Measurements from ENCODE around the gene ITK.

Gene ITK

DNA sequence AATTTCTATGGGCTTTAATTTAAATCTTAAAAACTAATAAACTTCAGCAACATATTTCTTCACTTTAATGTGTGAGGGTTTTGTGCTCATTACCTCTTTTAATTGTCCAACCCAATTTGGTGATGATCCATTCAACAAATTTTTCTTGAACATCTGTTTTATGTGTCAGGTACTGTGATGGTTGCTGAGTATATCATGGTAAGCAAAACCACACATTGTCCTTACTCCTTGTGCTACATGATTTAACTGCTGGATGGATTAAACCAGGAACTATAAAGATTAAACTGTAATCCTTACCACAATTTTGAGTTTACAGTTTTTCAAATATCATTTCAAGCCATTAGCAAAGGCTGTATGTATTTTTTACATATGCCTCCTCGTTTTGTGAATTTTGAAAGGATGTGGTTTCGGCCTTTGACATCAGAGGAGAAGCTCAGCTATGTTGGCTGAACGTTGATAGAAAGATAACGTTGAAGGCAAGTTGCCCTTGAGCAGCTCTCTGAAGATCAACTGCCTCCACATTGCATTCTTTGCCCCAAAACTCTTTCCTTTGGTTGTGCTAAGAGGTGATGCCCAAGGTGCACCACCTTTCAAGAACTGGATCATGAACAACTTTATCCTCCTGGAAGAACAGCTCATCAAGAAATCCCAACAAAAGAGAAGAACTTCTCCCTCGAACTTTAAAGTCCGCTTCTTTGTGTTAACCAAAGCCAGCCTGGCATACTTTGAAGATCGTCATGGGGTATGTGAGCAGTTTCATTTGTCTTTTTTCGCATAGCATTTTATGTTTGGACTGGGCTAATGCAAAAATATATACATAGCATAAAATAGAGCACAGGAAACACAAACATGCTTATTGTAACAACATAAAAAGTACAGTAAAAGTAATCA is at the start of gene ITK:
ITK (plus strand) TSS at position 467 of the 891 bp plus-strand sequence; CDS start at position 605, 138 bp downstream.
- DNase-seq = no peak

DNA sequence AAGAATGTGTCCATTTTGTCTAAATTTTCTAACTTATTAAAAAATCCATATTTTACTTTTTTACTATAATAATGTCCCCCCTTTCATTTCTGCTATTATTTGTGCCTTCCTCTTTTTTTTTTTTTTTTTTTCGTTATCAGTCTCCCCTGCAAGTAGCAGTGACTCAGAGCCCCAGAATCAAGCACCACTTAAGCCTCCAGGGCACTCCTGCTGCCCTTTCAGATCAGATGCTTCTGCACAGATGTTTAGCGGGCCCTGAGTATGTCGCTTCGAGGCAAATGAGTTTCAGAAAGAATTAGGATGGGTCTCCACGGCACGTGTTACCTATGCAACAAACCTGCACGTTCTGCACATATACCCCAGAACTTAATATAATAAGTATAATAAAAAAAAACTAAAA is 49.7 kb upstream of the ITK start:
- DNase-seq = peak; percentile 34

DNA sequence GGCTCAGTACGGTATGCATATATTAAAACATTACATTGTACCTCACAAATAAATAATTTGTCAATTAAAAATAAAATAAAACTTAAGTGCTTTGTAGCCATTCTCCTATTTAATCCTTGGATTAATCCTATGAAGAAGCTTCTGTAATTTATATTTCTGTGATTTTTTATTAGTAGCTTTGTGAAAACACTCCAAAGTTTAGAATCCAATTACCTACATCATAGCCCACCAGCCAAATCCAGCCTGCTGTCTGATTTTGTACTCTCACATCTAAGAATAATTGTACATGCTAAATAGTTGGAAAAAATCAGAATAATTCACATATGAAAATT is 48.4 kb upstream of the ITK start:
- DNase-seq = no peak

DNA sequence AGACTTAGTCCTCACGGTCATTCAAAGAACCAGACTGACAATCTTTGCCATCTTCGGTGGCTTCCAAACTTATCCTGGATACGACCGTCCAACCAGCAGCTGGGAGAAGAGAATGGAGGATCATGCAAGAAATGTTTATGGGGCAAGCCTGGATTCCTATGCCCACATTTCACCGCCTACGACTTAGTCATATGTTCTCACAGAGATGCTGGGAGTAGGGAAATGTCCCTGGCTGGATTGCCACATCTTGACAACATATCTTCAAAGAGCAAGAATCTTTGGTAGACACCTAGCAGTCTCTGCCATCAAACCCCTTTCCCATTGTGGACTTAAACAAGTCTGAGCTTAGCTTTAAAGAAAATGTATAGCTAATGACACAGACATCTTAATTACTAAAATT is 42.9 kb upstream of the ITK start:
- no peak for DNase-seq

DNA sequence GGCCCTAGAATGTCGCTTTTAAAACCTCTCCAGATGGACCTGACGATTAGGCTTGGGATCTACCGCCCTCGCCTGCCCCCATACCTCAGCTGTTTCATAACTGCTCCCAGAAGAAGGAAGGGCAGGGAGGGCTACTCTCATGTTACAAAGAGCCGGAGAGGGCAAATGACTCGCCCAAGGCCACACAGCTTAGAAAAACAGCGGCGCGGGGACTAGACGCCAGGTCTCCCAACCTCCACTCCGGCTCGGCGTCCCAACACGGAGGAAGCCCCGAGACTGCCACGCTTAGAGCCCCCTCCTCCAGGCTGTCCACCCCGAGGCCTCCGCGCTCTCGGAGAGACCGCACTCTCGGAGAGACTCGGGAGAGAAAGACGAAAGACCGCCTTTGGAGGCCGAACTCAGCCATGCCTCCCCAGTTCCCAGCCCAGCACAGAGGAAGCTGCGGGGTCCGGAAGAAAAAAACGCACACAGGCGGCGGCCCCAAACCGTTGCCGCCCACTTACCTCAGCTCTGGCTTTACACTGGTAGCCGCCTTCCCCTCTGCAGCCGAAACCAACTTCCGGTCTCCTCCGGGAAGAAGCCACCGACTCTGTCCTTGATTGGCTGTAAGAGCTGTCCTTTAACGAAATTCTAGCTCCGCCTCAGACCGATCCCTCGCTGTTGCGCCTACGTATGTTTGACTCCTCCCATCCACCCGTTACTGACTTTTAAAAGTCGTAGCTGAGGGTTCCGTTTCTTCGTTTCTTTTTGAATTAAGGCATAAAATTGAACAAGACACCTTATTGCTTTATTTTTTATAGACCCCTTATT is 38.1 kb upstream of the ITK start, which contains the start of gene MED7:
MED7 (minus strand) TSS at position 549 of the 810 bp plus-strand sequence. CDS start 3,434 bp downstream, outside the sequence.
- DNase-seq = peak; percentile 86

DNA sequence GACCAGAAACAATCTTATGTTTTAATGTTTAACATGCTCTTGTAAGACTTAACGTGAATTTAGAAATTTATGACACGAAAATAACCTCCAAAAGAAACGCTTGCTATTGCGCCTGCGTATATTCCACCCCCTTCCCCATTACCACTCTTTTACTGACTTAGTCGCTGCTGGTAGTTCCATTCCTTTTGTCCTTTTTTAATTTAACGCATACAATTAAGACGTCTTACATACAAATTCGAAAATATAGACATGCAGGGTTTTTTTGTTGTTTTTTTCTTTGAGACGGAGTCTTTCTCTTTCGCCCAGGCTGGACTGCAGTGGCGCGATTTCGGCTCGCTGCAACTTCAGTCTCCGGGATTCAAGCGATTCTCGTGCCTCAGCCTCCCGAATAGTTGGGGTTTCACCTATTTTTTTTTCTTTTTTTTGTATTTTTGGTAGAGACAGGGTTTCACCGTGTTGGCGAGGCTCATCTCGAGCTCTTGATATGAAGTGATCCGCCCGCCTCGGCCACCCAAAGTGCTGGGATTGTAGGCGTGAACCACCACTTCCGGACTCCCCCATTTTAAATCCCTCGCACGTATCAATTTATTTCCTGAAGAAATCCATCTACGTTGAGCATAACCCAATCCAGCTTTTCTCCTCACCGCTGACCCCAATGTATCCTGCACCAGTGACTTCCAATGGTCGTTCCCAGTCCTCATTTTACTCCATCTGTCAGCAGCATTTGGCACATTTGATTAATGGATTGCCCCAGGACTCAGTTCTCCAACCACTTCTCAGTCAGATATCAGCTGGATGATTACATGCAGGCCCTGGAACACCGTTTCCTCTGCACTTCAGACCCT is 37.3 kb upstream of the ITK start:
- no peak for DNase-seq

DNA sequence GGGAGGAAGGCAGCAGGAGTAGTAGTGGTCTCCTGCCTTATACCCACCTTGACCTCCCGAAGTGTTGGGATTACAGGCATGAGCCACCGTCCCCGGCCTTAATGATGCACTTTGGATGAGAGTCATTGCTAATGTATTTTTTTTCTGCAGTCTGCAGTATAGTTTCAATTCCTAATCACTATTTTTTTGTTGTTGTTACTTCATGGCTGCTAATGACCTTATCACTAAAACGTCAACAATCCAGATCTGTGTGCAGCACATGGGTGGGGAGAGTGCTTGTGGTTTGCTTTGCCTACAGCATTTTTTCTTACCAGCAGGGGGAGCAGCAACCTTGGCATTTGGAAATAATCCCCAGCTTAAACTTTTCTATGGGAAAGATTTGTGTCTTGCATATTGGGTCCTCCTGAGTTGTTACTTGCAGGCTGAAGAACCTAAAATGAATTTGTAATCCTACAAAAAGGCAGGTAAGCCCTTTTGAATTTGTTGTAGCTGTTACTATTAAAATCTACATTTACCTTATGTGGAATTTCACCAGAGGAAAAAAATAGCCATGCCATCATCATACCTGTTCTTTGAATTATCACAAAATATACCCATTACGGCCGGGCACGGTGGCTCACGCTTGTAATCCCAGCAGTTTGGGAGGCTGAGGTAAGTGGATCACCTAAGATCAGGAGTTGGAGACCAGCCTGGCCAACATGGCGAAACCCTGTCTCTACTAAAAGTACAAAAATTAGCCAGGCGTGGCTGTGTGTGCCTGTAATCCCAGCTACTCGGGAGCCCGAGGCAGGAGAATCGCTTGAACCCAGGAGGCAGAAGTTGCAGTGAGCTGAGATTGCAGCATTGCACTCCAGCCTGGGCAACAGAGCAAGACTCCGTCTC is 31.7 kb upstream of the ITK start:
- DNase-seq = no peak

DNA sequence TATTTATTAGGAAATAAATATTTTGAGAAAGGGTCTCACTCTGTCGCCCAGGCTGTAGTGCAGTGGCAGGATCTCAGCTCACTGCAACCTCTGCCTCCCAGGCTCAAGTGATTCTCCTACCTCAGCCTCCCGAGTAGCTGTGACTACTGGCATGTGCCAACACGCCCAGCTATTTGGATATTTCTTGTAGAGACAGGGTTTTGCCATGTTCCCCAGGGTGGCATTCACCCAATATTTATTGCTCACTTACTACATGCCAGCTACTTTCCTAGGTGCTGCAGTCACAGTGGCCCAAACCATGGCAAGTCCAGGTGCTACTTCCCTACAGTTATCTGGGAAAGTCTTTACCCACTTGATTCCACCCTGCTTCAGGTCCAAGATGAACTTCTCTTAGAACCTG is 29.6 kb upstream of the ITK start:
- no peak for DNase-seq

DNA sequence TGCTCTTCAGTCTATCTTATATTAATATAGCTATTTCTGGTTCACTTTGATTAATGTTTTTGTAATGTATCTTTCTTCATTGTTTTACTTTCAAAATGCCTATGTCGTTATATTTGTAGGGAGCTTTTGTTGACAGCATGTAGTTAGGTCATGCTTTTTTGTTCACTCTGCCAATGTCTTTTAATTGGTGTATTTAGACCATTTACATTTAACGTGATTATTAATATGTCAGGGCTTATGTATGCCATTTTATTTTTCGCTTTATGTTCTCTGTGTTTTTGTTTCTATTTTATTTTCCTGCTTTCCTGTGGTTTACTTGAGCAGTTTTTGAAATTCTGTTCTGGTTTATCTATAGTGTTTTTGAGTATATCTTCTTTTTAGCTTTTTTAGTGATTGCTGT is 25.3 kb upstream of the ITK start:
- no peak for DNase-seq

DNA sequence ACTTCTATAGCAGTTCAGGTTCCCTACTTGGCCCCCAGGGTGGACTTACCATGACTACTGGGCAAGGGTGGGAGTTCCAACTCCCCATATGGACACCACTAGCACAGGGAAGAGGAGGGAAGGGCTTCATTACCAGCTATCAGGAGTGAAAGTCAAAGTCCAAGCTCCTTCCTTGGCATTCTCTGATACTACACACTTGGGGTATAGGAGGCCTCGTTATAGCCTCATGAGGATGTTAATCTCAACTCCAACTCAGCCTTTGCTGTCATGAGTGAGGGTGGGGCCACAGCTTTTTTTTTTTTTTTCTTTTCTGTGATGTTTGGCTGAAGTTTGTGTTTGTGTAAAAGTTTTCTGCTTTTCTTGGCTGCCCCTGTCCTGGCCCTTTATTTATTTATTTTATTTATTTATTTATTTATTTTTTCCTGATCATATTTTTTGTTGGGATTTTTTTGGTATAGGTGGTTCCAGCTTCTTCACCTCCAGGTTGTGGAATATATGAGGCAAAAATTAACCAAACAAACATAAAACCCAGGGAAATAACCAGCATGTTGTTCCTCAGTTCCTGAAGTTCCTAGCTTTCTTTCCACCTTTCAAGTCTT is 23.2 kb upstream of the ITK start:
- no peak for DNase-seq

DNA sequence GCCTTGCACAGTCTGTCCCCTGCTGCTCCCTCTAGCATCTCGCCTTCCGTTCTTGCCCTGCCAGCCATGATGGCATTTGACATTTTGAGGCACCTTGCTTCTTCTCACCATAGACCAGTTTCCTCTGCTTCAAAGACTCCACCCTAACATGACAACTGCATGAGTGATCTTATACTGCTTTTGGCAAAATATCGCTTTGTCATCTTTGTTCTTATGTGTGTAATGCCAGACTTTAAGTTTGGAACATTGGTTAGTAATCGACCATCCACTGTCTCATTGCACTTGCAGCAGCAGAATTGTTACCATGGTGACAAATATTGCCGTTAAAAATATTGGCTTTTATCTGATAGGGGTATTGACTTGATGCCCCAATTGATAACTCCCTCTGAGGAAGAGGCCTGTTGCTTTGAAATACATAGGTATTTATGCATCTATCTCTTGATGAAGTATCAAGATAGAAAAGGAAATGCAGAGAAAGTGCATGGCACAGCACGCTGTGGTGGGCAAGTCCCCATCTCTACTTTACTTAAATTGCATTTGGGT is 21.4 kb upstream of the ITK start:
- DNase-seq = no peak

DNA sequence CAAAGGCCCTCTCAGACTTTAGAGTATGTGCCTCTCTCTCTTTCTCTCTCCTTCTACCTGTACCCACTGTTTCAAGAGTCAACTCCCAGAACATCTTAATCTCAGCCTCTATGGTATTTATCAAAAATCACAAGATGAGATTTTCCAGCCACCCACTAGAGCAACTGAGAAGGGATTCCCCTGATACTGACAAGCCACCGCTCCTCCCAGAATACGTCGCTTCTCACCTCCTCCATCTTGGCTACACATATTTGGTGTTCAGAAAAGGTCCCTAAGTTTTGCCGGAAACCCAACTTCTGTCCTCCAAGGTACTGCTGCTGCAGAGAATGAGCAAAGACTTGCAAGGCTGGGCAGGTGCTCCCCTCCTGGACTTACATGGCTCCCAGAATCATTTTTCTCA is 20.6 kb upstream of the ITK start:
- DNase-seq = no peak

DNA sequence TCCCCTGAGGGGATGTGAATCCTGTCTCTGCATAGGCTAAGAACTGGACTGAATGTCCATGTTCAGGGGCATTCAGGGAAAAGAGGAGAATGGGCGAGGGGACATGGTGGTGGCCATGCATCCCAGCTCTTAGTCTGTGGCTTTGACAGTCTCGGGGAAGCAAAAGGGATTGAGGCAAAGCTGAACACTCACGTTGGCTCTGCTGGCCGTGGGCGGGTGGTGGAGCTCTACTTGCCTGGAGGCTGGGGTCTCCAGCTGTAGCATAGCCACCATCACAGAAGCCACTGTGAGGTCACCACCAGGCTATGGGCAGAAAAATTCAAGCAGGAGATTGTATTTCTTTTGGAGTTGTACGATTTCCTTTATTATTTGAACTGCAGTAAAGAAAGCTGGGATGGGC is 18.6 kb upstream of the ITK start:
- no peak for DNase-seq

DNA sequence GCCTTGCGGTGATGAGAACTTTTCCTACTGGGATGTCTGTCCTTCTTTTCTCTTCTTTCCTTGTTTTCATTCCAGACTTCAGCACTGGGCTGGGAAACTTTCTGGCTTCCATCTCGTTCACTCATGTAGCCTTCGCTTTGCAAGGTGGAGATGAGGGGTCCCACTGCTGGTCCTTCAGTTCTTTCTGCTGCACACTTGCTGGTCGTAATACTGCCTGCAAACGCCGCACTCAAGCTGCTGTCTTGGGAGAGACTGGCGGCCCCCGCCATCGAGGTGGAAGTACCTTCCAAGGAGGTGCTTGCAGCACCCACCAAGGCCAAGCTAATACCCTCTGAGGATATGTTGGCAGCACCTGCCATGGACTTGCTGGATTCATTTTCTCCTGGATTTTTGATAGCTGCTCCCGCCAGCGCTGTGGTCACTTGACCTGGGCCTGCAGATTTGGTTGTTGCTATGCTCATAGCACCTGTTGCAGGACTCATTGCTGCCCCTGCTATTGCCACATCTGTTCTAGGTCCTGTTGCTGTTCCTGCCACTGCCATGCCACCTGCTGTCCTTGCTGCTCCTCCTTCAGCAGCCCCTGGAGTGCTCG is 17.6 kb upstream of the ITK start:
- DNase-seq = no peak

DNA sequence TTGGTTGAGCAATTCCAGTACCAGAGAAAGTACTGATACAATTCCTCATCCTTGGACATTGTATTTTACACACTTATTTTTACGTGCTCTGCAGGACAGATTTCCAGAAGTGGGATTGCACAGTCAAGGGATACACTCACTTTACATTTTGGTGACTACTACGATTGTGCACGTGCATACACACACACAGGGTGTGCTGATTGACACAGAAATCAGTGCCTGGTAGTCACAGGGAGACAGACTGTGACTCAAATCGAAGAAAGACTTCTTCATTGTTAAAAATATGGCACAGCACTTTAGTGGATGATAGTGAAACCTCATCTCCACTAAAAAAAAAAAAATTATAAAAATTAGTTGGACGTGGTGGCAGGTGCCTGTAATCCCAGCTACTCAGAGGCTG is 16.1 kb upstream of the ITK start:
- no peak for DNase-seq

DNA sequence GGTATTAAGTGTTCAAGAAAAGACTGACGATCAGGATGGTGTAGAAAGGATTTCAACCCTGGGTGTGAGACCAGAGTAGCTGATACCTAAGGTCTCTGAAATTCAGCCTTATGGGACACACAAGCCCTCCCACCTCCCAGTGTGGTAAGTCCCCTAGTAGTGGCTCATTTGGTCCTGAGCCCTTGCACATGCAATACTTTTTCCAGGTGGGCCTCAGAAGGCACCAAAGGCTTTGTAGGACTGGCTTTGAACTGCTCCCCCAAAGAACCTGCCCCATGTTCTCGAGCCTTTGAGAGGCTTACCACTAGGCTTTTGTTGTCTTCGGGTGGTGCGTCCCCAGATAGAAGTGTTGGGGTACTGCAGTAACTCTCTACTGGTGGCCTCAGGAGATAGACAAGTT is 15.4 kb upstream of the ITK start:
- no peak for DNase-seq

DNA sequence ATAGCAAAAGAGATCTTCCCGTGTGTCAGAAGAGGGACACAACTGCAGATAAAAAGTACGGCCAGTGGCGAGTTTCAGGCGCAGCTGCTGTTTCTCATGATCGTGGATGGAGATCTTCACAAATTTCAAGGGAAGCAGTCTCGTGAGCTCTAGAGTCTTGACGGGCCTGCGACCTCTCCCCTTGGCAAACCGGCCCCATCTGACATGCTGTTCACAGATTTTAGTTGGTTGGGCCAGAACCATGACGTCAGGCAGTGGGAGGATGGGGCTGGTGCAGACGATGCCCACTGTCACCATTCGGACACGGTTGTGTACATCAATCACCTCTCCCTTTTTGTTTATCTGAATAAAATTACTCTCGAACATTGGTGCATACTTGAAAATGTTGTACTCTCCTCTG is 15.0 kb upstream of the ITK start:
- DNase-seq = no peak

DNA sequence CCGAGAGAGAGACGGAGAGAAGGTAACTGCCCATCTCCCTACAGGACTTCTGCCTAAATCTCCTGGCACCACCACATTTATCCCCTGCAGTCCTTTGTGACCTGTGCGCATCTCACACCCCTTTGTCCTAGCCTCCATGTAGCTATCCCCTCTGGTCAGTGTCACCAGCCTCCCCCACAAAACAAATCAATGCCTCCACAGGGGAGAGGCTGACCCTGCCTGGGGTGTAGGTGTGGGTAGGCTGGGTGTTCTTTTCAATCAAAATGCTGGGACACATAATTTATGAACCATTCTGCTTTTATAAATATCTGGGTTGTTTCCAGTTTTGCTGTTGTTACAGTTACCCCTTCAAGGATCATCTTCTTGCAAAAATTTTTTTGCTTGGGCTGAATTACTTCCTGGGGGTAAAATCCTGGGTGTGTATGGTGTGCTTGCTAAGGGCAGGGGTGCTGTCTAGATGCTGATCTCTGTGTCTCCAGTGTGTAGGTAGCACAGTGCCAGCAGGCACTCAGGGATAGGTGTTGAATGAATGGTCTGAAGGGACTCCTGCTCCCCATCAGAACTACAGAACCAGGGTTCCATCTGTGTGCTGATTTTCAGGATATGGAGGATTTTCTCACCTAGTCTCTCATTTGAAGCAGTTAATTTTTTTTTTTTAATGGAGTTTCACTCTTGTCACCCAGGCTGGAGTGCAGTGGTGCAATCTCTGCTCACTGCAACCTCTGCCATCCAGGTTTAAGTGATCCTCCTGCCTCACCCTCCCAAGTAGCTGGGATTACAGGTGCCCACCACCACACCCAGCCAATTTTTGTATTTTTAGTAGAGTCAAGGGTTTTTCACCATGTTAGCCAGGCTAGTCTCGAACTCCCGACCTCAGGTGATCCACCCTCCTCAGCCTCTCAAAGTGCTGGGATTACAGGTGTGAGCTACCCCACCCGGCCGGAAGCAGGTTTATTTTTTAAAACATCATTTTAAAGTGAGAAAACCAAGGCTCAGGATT is 14.1 kb upstream of the ITK start, which contains the start of gene GARIN3:
GARIN3 (minus strand) TSS at position 51 of the 1,000 bp plus-strand sequence. CDS start 96 bp downstream, outside the sequence.
- DNase-seq = no peak

DNA sequence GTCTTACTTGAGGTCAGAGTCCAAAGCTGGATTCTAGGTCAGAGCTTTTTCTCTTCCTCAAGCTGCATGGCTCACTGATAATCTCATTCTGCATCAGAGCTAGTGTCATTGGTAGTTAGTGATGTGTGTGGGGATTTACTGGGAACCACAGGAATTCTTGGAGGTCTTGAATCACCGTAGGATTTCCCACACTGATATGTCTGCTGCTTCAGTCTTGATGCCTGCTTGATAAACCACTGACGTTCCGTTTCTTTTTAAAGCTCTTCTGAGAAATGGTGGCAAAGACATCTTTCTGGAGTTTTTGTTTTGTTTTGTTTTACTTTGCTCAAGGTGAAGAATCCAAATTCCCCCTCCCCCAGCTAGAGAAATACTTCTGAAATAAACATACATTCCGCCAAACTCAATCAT is 13.4 kb upstream of the ITK start:
- no peak for DNase-seq

DNA sequence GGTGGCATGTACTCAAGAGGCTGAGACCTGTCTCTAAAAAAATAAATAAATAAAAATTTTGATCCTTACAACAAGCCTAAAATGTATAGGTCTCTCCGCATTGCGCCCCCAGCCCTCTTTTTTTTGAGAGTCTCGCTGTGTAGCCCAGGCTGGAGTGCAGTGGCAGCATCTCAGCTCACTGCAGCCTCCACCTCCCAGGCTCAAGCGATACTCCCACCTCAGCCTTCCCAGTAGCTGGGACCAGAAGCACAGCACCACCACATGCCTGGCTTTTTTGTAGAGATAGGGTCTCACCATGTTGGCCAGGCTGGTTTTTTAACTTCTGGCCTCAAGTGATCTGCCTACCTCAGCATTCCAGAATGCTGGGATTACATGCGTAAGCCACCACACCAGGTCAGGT is 12.4 kb upstream of the ITK start:
- no peak for DNase-seq
